Liver (tissue), 9 donors: ENCODE results near the gene APOBEC3B. TPM values are rescaled to one million over a fixed set of nuclear protein-coding genes. Genes with fewer than 3 reads are reported as not detected.
"Not testable (repeated sequence)": the region's sequence is repeated elsewhere in the genome, so short reads cannot be mapped to it uniquely, and the experiment has no call there.

ENCODE experiments used
- DNase-seq: peaks from one replicate; pipeline ENCODE4 v3.0.0-alpha.2; 2017; ENCODE audit warnings: low spot score
- H3K27ac ChIP-seq, 2 donors: one replicate each; pipeline ENCODE4 v1.7.0; 2013; ENCODE audit warnings: inconsistent platforms in 2 of 2, low read length in 2 of 2, control low read depth in 1 of 2, low read depth in 1 of 2, mild to moderate bottlenecking in 1 of 2
- H3K27me3 ChIP-seq, 4 donors: one replicate each; pipeline versions ENCODE4 v1.6.1 to v1.7.0; 2013; ENCODE audit warnings: low read length in 3 of 4, inconsistent platforms in 1 of 4, mild to moderate bottlenecking in 1 of 4, moderate library complexity in 1 of 4; ENCODE audit not compliant: control insufficient read depth in 4 of 4, insufficient read depth in 4 of 4
- H3K36me3 ChIP-seq, 4 donors: one replicate each; pipeline versions ENCODE4 v1.6.1 to v1.7.0; 2013; ENCODE audit warnings: low read length in 3 of 4, mild to moderate bottlenecking in 3 of 4, low read depth in 1 of 4, moderate library complexity in 1 of 4; ENCODE audit not compliant: control insufficient read depth in 4 of 4, insufficient read depth in 3 of 4
- H3K4me1 ChIP-seq, 4 donors: one replicate each; pipeline versions ENCODE4 v1.6.1 to v1.7.0; 2013; ENCODE audit warnings: low read length in 3 of 4, mild to moderate bottlenecking in 3 of 4, moderate library complexity in 1 of 4; ENCODE audit not compliant: control insufficient read depth in 4 of 4, insufficient read depth in 4 of 4
- H3K4me3 ChIP-seq, 3 donors: one replicate each; pipeline versions ENCODE4 v1.6.1 to v1.7.0; 2013; ENCODE audit warnings: low read length in 3 of 3, control low read depth in 1 of 3, low read depth in 1 of 3, mild to moderate bottlenecking in 1 of 3
- H3K9ac ChIP-seq, 2 donors: one replicate each; pipeline ENCODE4 v1.7.0; 2013; ENCODE audit warnings: low read length in 2 of 2, mild to moderate bottlenecking in 2 of 2, moderate library complexity in 2 of 2, control low read depth in 1 of 2, low read depth in 1 of 2
- H3K9me3 ChIP-seq, 4 donors: one replicate each; pipeline versions ENCODE4 v1.6.1 to v1.7.0; 2013; ENCODE audit warnings: low read length in 3 of 4; ENCODE audit not compliant: control insufficient read depth in 4 of 4
- ATF3 ChIP-seq: IDR thresholded peaks from 2 replicates; pipeline ENCODE4 v1.6.1; 2016; ENCODE audit warnings: antibody characterized with exemption
- EGR1 ChIP-seq, 2 donors: IDR thresholded peaks; 2 replicates each; pipeline ENCODE4 v1.6.1; 2016 to 2018; ENCODE audit warnings: antibody characterized with exemption in 2 of 2, low read depth in 2 of 2
- FOXA1 ChIP-seq: IDR thresholded peaks from 2 replicates; pipeline ENCODE4 v1.6.1; 2016; ENCODE audit warnings: antibody characterized with exemption
- FOXA2 ChIP-seq: IDR thresholded peaks from 2 replicates; pipeline ENCODE4 v1.6.1; 2016; ENCODE audit warnings: antibody characterized with exemption
- HNF4A ChIP-seq, 2 donors: conservative IDR thresholded peaks; 2 replicates each; pipeline ENCODE4 v1.6.1; 2016; ENCODE audit warnings: antibody characterized with exemption in 2 of 2, mild to moderate bottlenecking in 2 of 2
- JUND ChIP-seq, 2 donors: IDR thresholded peaks; 2 replicates each; pipeline ENCODE4 v1.6.1; 2016; ENCODE audit warnings: antibody characterized with exemption in 2 of 2
- RAD21 ChIP-seq, 2 donors: IDR thresholded peaks; 2 replicates each; pipeline ENCODE4 v1.6.1; 2016; ENCODE audit warnings: antibody characterized with exemption in 2 of 2, mild to moderate bottlenecking in 2 of 2
- REST ChIP-seq: IDR thresholded peaks from 2 replicates; pipeline ENCODE4 v1.6.1; 2016; ENCODE audit warnings: antibody characterized with exemption, mild to moderate bottlenecking
- YY1 ChIP-seq: IDR thresholded peaks from 2 replicates; pipeline ENCODE4 v1.6.1; 2016; ENCODE audit warnings: antibody characterized with exemption, mild to moderate bottlenecking
- WGBS: extraction: QIAGEN DNeasy Blood & Tissue Kit; methylation state at CpG from one replicate; pipeline ENCODE4 v1.1.7; 2013; 5-methylcytosine and 5-hydroxymethylcytosine counted together
- polyA plus RNA-seq, 2 donors: library from polyadenylated mRNA; stranded (reverse) in 1 of 2; unstranded in 1 of 2; fragments of 200-250 nt in 1 of 2; fragments of >200 nt in 1 of 2; fragmentation: Nextera tagmentation in 1 of 2; extraction: Ambion mirVana in 1 of 2; gene quantifications; one replicate each; pipeline versions ENCODE4 v1.2.1 to v1.2.3, GENCODE V29; 2013 to 2015
- total RNA-seq, 2 donors: library from RNA; depleted of rRNA; stranded (reverse); fragments of >200 nt; gene quantifications; one replicate each; pipeline ENCODE4 v1.2.3, GENCODE V29; 2014
- TF ChIP-seq, protein P1 (sequence below): IDR thresholded peaks from 2 replicates; pipeline ENCODE4 v1.6.1; 2016; ENCODE audit warnings: antibody characterized with exemption
- donor health status: healthy.
- donor health status: healthy.
- donor health status: healthy.
- donor health status: healthy.
- donor health status: healthy.

Gene APOBEC3B
- total and polyA plus RNA-seq, 4 donors: 0.08 to 6.0 (median 0.88) TPM

DNA sequence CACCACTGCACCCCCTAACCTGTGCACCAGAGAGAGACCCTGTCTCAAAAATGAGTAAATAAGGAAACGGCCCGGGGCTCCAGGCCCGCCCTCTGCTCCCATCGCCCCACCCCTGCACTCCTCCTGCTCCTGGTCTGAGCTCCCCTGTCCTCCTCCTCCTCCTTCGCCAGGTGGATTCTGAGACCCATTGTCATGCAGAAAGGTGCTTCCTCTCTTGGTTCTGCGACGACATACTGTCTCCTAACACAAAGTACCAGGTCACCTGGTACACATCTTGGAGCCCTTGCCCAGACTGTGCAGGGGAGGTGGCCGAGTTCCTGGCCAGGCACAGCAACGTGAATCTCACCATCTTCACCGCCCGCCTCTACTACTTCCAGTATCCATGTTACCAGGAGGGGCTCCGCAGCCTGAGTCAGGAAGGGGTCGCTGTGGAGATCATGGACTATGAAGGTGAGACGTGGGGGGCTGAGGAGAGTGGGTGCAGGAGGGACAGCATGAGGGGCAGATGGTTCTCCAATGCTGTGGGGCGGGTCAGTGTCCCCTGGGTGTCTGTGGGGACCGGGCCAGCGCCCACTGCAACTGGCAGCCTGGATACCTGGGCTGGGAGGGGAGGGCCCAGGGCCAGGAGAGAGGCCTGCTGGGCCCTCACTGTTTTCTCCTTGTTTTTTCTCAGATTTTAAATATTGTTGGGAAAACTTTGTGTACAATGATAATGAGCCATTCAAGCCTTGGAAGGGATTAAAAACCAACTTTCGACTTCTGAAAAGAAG lies 35.6 kb downstream of the APOBEC3B start:
- no peak overlapping the region for H3K4me3 ChIP-seq
- no peak overlapping the region for H3K9ac ChIP-seq
- TF ChIP-seq FOXA1: no peak
- TF ChIP-seq, protein P1, sequence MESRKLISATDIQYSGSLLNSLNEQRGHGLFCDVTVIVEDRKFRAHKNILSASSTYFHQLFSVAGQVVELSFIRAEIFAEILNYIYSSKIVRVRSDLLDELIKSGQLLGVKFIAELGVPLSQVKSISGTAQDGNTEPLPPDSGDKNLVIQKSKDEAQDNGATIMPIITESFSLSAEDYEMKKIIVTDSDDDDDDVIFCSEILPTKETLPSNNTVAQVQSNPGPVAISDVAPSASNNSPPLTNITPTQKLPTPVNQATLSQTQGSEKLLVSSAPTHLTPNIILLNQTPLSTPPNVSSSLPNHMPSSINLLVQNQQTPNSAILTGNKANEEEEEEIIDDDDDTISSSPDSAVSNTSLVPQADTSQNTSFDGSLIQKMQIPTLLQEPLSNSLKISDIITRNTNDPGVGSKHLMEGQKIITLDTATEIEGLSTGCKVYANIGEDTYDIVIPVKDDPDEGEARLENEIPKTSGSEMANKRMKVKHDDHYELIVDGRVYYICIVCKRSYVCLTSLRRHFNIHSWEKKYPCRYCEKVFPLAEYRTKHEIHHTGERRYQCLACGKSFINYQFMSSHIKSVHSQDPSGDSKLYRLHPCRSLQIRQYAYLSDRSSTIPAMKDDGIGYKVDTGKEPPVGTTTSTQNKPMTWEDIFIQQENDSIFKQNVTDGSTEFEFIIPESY: no peak
- 84% methylated on average over 18 of the region's 18 CpGs for WGBS
- peaks cover 0 to 5% (median under 1%) of the 10 kb centered on the region in 4 donors for H3K4me1 ChIP-seq
- no peaks in the 10 kb centered on the region for H3K36me3 ChIP-seq
- no peaks in the 10 kb centered on the region for H3K9me3 ChIP-seq
- no peak overlapping the region for H3K27ac ChIP-seq
- H3K27me3 ChIP-seq: no peaks in the 10 kb centered on the region
- no peak for DNase-seq

DNA sequence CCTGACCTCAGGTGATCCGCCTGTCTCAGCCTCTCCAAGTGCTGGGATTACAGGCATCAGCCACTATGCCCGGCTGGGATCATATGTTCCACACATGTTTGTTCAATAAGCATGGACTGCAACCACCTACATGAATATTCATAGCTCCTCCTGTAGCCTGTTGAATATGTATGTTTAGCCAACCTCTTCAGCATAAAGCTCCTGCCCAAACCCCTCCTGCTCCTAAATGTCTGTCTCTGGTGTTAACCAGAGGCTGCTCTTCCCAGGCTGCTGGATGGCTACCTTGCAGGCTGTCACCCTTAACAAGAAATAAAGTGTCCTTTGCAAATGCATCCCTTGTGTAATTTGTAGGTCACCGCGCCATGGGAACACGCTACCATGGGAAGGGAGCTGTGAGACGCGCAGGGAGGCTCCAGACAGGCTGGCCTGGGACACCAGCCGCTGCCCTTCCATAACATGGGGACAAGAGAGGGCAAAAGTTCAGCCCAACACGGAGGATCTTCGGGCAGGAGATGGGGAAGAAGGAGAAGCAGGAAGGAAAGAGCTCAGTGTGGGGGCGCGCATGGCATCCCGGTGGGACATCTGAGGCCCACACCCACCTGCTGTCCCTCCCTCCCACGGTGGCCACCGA lies 38.0 kb downstream of the APOBEC3B start:
- peak overlapping the region in 1 of 2 donors; percentile 35 for H3K27ac ChIP-seq
- not testable (repeated sequence) for DNase-seq, H3K36me3 ChIP-seq, H3K9ac ChIP-seq, H3K27me3 ChIP-seq, H3K4me1 ChIP-seq, H3K9me3 ChIP-seq
- peak overlapping the region in 2 of 3 donors; percentile 38 to 39 for H3K4me3 ChIP-seq
- WGBS: 33% methylated on average over 15 of the region's 15 CpGs

DNA sequence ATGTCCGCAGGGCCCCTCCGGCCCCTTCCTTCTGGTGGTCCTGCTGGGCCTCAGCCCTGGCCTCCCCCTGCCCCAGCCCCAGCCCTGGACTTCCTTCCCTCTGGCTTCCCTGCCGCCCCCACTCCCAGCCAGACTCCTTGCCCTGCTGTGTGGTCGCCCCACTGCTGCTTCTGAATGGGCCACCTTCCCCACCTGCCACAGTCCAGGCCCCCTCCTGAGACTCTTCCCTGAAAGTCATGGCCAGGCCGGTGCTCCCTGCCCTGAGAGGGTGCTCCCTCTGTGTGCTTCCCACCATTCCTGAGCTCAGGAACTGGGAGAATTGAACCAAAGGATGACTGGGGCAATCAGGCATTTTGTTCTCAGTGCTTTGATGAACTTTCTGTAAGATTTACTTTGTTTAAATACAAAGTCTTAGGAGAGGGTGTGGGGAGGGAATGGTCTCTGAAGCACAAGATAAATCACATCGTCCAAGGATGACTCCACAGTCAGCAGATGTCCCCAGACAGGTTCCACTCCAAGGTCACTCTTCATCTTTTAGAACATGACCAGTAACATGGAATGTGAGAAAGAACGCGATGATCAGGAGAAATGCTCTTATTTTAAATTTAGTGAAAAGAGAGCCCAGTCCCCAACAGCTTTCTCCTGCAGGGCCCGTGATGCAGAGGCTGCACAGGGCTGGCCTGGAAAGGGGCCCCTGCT lies 39.6 kb downstream of the APOBEC3B start:
- peak overlapping the region in 1 of 2 donors; percentile 38 for H3K9ac ChIP-seq
- peak overlapping the region; percentile 37 to 63 for H3K27ac ChIP-seq
- H3K27me3 ChIP-seq: no peaks in the 10 kb centered on the region
- peaks cover 0 to 5% (median under 1%) of the 10 kb centered on the region in 4 donors for H3K4me1 ChIP-seq
- 71% methylated on average over 9 of the region's 9 CpGs for WGBS
- no peak for DNase-seq
- TF ChIP-seq YY1: no peak
- no peak for TF ChIP-seq EGR1 (IDR thresholded peaks at IDR 0.05; ENCODE audit: low read depth in 2 of 2)
- peak overlapping the region in 2 of 3 donors; percentile 17 to 38 for H3K4me3 ChIP-seq
- no peaks in the 10 kb centered on the region for H3K36me3 ChIP-seq
- H3K9me3 ChIP-seq: no peaks in the 10 kb centered on the region

GRCh38 chr22:39024519-39025308 lies 42.6 kb downstream of the APOBEC3B start:
- H3K9me3 ChIP-seq: no peaks in the 10 kb centered on the region
- 90% methylated on average over 15 of the region's 15 CpGs for WGBS
- no peak for DNase-seq
- no peak overlapping the region for H3K27ac ChIP-seq
- H3K9ac ChIP-seq: no peak overlapping the region
- H3K27me3 ChIP-seq: no peaks in the 10 kb centered on the region
- H3K4me3 ChIP-seq: no peak overlapping the region
- no peaks in the 10 kb centered on the region for H3K36me3 ChIP-seq
- peaks cover 0 to 5% (median under 1%) of the 10 kb centered on the region in 4 donors for H3K4me1 ChIP-seq
- TF ChIP-seq FOXA2: no peak
- TF ChIP-seq, protein P1: no peak
- TF ChIP-seq FOXA1: no peak
- no peak for TF ChIP-seq JUND (IDR thresholded peaks at IDR 0.05)
- TF ChIP-seq EGR1 (IDR thresholded peaks at IDR 0.05; ENCODE audit: low read depth in 2 of 2): no peak
- no peak for TF ChIP-seq RAD21 (IDR thresholded peaks at IDR 0.05)
- no peak for TF ChIP-seq REST
- TF ChIP-seq HNF4A (conservative IDR thresholded peaks at IDR 0.05): no peak
- no peak for TF ChIP-seq ATF3
